Muscle layer of colon (tissue), 2 donors: ENCODE results near the gene SULT6B1.
"Not testable (repeated sequence)": the region's sequence is repeated elsewhere in the genome, so short reads cannot be mapped to it uniquely, and the experiment has no call there.

Experiments used
- H3K27ac ChIP-seq: one replicate; pipeline ENCODE4 v1.7.0; 2013; ENCODE audit warnings: low read depth, mild to moderate bottlenecking, low read length, moderate library complexity
- H3K27me3 ChIP-seq, 2 donors: one replicate each; pipeline ENCODE4 v1.7.0; 2013; ENCODE audit warnings: low read length in 2 of 2, mild to moderate bottlenecking in 2 of 2; ENCODE audit not compliant: insufficient read depth in 2 of 2, control insufficient read depth in 1 of 2
- H3K36me3 ChIP-seq: one replicate; pipeline ENCODE4 v1.7.0; 2013; ENCODE audit warnings: mild to moderate bottlenecking, low read length; ENCODE audit not compliant: insufficient read depth
- H3K4me1 ChIP-seq: one replicate; pipeline ENCODE4 v1.7.0; 2013; ENCODE audit warnings: mild to moderate bottlenecking, low read length; ENCODE audit not compliant: insufficient read depth
- H3K4me3 ChIP-seq, 2 donors: one replicate each; pipeline ENCODE4 v1.7.0; 2013; ENCODE audit warnings: low read length in 2 of 2, low read depth in 1 of 2, mild to moderate bottlenecking in 1 of 2, moderate library complexity in 1 of 2
- H3K9ac ChIP-seq: one replicate; pipeline ENCODE4 v1.7.0; 2013; ENCODE audit warnings: low read length
- H3K9me3 ChIP-seq: one replicate; pipeline ENCODE4 v1.7.0; 2013; ENCODE audit warnings: mild to moderate bottlenecking, low read length
- donor health status: abdominal sarcoma.
- donor health status: Adenocarcinoma of cecum.

Gene SULT6B1

GRCh38 chr2:37188570-37188969 lies at the start of gene SULT6B1:
SULT6B1 (minus strand) TSS chr2:37188670; CDS start chr2:37188640, 30 bp downstream.
- Histone ChIP-seq H3K4me3 (no peak within 1 kb of the TSS), H3K27me3 (no peaks in the 10 kb centered on the region), H3K9ac (no peak within 1 kb of the TSS), H3K36me3 (no peaks in the 10 kb centered on the region), H3K9me3 (no peaks in the 10 kb centered on the region), H3K27ac (no peak within 1 kb of the TSS), H3K4me1 (no peaks in the 10 kb centered on the region)

DNA sequence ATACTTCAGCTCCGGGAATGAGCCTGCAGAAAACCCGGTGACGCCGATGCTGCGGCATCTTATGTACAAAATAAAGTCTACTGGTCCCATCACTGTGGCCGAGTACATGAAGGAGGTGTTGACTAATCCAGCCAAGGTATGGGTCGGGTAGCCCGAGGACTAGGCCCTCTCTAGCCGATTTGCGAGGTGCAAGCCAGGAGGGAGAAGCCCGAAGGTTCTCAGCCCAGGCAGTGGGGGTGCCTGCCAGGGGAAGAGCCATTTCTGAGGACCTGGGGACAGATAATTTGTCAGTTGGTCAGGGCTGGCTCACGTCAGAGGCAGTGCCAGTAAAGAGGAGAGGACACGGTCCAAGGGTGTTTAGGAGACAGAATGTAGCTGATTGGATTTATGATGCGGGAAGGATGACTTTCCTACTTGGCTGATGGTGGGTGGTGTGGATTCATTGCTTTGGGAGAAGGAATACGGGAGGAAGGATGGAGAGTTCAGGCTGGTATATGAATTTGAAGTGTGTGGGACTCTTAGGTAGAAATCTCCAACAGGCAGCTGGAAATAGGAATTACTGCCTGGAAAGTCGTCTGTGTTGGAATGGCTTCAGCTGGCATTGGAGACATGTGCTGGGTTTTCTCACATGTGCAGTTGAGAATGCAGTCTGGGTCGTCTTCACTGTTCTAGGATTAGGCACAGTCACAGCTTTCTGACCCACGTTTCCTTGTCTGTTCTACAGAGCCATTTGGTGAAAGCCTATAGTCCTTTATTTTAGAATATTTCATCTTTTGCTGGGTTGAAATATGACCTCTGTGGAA lies 43.9 kb upstream of the SULT6B1 start:
- H3K4me1 ChIP-seq = peaks cover 26% of the 10 kb centered on the region
- no peaks in the 10 kb centered on the region for H3K27me3 ChIP-seq
- H3K9me3 ChIP-seq = no peaks in the 10 kb centered on the region
- peaks cover 11% of the 10 kb centered on the region for H3K36me3 ChIP-seq
- peak overlapping the region; percentile 98 for H3K9ac ChIP-seq
- peak overlapping the region; percentile 96 for H3K27ac ChIP-seq
- peak overlapping the region; percentile 88 to 95 for H3K4me3 ChIP-seq

- peak within 1 kb of the TSS; percentile 96 for H3K27ac ChIP-seq
- H3K9me3 ChIP-seq = no peaks in the 10 kb centered on the region
- H3K4me1 ChIP-seq = peaks cover 26% of the 10 kb centered on the region
- H3K4me3 ChIP-seq = peak within 1 kb of the TSS; percentile 88 to 95
- H3K36me3 ChIP-seq = peaks cover 18% of the 10 kb centered on the region
- H3K27me3 ChIP-seq = no peaks in the 10 kb centered on the region
- peak within 1 kb of the TSS; percentile 98 for H3K9ac ChIP-seq
These were observed 43.0 kb upstream of the SULT6B1 start, which contains the start of the genes CEBPZ and NDUFAF7 for GRCh38 chr2:37231241-37232130. CEBPZ (minus strand) TSS chr2:37231596; CDS start chr2:37231567, 29 bp downstream. NDUFAF7 (plus strand) TSS chr2:37231658; CDS start chr2:37231706, 48 bp downstream.

DNA sequence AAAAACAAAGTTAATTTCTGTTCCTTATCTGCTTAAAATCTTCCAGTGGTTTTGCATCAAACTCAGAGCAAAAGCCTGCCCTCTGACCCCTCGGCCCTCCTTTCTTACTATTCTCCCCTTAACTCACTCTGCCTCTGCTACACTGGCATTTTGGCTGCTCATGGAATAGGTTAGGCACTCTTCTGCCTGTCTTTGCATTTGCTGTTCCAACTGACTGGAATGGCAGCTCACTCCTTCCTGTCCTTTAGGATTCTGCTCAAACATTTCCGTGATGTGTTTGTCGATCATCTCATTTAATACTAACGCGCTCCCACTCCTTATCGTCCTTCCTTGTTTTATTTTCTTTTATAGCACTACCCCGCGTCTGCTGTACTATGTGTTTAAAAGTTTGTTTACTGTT lies 42.1 kb upstream of the SULT6B1 start:
- no peaks in the 10 kb centered on the region for H3K27me3 ChIP-seq
- peaks cover 18% of the 10 kb centered on the region for H3K36me3 ChIP-seq
- peak overlapping the region; percentile 96 for H3K27ac ChIP-seq
- H3K9ac ChIP-seq = peak overlapping the region; percentile 98
- peaks cover 31% of the 10 kb centered on the region for H3K4me1 ChIP-seq
- peak overlapping the region; percentile 88 to 95 for H3K4me3 ChIP-seq
- H3K9me3 ChIP-seq = no peaks in the 10 kb centered on the region

DNA sequence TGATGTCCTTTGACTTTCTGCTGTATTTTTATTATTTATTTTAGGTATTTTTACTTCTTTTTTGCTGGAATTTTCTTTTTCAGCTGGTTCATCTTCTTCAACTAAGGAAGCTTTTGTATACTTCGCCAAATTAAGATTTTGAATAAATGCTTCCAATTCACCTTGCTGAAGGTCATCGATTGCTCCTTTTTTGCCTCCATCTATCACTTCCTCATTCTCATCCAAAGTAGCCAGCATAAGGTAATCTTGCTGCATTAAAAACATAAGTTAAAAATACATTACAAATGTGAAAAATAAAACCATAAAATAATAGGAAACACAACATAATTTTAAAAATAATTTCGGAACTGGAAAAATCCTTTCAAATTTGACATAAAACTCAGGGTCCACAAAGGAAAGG lies 40.3 kb upstream of the SULT6B1 start:
- peaks cover 18% of the 10 kb centered on the region for H3K36me3 ChIP-seq
- no peaks in the 10 kb centered on the region for H3K27me3 ChIP-seq
- H3K9ac ChIP-seq = no peak overlapping the region
- H3K9me3 ChIP-seq = no peaks in the 10 kb centered on the region
- peaks cover 35% of the 10 kb centered on the region for H3K4me1 ChIP-seq
- H3K27ac ChIP-seq = no peak overlapping the region
- H3K4me3 ChIP-seq = no peak overlapping the region

DNA sequence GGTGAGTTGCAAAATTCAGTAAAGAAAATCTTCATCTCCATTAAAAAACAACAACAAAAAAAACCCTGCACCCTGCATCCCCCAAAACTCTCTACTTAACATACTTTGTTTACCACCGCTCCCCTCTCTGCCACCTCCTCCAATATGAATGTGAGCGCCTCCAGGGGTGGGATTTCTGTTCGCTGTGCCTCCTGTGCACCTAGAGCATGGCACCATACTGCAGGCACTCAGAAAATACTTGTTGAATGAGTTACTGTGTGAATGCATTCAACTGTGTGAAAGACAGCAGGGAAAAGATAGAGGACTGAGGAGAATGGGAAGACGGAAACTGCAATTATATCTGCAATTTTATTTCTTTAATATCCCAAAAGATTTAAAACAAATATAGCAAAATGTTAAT lies 38.4 kb upstream of the SULT6B1 start:
- no peaks in the 10 kb centered on the region for H3K27me3 ChIP-seq
- H3K4me1 ChIP-seq = peaks cover 23% of the 10 kb centered on the region
- H3K4me3 ChIP-seq = no peak overlapping the region
- H3K9me3 ChIP-seq = no peaks in the 10 kb centered on the region
- H3K36me3 ChIP-seq = peaks cover 26% of the 10 kb centered on the region
- no peak overlapping the region for H3K9ac ChIP-seq
- no peak overlapping the region for H3K27ac ChIP-seq

GRCh38 chr2:37225129-37225528 lies 36.7 kb upstream of the SULT6B1 start:
- H3K27me3 ChIP-seq, H3K9me3 ChIP-seq, H3K4me3 ChIP-seq, H3K27ac ChIP-seq, H3K9ac ChIP-seq: not testable (repeated sequence)
- Histone ChIP-seq H3K36me3 (peaks cover 42% of the 10 kb centered on the region), H3K4me1 (peaks cover 19% of the 10 kb centered on the region)

DNA sequence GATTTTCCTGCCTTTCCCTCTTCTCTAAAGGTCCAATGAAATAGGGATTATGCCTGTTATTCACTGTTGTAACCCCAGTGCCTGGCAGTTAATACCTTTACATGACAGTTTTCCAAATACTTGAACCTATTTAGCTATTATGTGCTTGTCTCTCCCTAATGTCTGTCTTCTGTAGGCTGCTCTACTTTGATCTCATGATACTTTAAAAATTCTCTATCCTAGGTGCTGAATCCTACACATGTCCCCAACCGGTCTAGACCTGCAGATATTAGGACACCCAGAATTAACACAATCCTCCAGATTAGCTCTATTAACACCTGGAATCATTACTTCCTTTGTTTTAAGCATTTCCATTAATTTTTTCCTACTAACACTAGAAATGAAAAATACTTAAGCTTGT lies 35.6 kb upstream of the SULT6B1 start:
- no peaks in the 10 kb centered on the region for H3K9me3 ChIP-seq
- H3K4me1 ChIP-seq = peaks cover 12% of the 10 kb centered on the region
- no peak overlapping the region for H3K4me3 ChIP-seq
- peaks cover 43% of the 10 kb centered on the region for H3K36me3 ChIP-seq
- no peak overlapping the region for H3K9ac ChIP-seq
- no peaks in the 10 kb centered on the region for H3K27me3 ChIP-seq
- H3K27ac ChIP-seq = no peak overlapping the region

GRCh38 chr2:37223131-37223530 lies 34.7 kb upstream of the SULT6B1 start:
- H3K27me3 ChIP-seq = no peaks in the 10 kb centered on the region
- H3K9ac ChIP-seq = no peak overlapping the region
- H3K4me3 ChIP-seq = no peak overlapping the region
- peaks cover 12% of the 10 kb centered on the region for H3K4me1 ChIP-seq
- no peak overlapping the region for H3K27ac ChIP-seq
- H3K36me3 ChIP-seq = peaks cover 47% of the 10 kb centered on the region
- no peaks in the 10 kb centered on the region for H3K9me3 ChIP-seq

DNA sequence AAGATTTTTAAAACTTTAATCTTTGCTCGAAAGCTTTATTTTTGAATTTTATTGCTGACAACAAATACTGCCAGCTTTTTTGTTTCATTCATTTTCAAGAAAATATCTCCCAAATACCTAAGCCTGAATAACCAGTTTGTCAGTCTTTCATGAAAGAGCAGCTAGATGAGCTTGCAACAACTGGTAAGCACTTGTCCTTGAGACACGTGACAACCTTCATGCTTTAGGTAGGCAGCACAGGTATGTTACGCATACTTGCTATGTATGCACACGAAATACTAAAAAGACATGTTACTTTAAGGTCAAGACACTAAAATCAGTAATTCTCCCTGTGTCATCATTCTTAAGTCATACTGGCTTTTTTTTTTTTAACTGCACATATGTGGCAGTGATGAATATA lies 30.6 kb upstream of the SULT6B1 start:
- H3K27ac ChIP-seq = no peak overlapping the region
- peaks cover 61% of the 10 kb centered on the region for H3K36me3 ChIP-seq
- no peak overlapping the region for H3K4me3 ChIP-seq
- no peaks in the 10 kb centered on the region for H3K27me3 ChIP-seq
- H3K4me1 ChIP-seq = no peaks in the 10 kb centered on the region
- H3K9me3 ChIP-seq = no peaks in the 10 kb centered on the region
- no peak overlapping the region for H3K9ac ChIP-seq

DNA sequence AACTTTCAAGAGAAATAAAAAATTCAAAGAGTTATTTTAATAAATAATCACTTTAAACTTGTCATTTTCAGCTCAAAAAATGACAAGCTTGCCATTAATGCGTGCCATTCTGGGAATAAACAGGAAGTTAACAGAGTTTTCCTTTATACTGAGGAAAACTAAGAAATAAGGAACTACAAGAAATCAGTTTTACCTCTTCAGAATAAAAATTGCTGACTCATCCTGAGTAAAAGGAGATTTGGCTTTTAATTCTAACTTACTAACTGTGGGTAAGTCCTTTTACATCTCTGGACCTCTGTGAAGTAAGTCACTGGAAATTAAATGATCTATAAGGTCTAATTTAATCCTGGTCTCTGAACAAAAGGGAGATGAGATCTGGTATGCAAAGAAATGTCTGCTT lies 26.8 kb upstream of the SULT6B1 start:
- no peak overlapping the region for H3K27ac ChIP-seq
- no peaks in the 10 kb centered on the region for H3K27me3 ChIP-seq
- H3K36me3 ChIP-seq = peaks cover 64% of the 10 kb centered on the region
- H3K9me3 ChIP-seq = no peaks in the 10 kb centered on the region
- no peaks in the 10 kb centered on the region for H3K4me1 ChIP-seq
- no peak overlapping the region for H3K9ac ChIP-seq
- no peak overlapping the region for H3K4me3 ChIP-seq
